Kidney glomerular epithelial cell (primary cell): ENCODE results near the gene MAP4K1.
"Not testable (repeated sequence)": the region's sequence is repeated elsewhere in the genome, so short reads cannot be mapped to it uniquely, and the experiment has no call there.

ENCODE experiments used
- DNase-seq: peaks from one replicate; lab custom pipeline; 2025; lab: John Stamatoyannopoulos, UW

Gene MAP4K1

DNA sequence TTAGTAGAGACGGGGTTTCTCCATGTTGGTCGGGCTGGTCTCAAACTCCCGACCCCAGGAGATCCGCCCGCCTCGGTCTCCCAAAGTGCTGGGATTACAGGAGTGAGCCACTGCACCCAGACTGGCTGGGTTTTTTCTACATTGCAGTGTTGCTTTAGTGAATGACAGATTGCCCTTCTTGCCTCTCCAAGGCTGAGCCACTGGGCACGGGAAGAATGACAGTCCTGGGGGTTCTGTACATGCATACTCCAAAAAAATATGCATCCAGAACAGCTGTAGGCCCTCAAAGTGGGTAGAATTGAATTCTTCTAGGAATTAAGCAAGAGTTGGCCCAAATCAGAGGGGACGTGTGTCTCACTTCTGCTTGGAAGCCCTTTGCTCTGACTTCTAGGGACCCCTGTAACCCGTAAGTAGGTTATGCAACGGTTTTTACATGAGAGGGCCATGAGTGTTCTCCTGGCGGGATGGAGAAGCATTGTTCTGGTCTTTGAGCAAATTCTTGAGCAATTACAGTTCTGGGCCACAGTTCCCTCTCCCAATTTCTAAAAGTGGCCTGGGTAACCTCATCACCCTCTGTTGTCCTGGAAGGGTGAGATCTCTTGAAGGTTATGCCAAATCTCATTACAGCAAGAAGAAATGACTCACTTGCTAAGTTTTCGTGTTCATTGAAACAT lies 33.3 kb upstream of the MAP4K1 start:
- no peak for DNase-seq

DNA sequence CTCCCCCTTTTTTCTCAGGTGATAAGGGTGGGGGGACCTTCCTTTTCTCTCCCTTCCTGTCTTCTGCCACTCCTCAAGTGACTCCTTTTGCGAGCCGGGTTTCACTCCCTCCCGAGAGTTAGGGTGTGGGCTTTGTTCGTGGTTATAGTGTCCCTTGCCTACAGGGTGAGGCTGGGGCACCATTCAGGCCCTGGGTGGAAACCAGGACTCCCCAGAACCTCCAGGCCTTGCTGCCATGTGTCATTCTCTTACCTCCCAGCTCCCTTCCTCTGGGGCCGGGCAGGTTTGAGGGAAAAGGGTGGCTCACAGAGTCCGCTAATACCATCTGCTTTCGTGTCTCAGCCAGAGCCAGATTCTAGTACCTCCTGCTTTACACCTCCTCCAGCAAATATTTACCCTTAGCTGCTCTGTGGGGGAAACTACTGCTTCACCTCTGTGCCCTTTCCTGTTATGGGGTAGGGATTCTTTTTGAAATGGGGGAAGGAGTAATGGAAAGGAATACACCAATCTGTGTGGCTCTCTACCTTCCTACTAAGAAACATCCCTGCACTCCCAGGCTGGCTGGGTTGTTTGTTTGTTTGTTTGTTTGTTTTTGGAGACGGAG lies 32.5 kb upstream of the MAP4K1 start:
- DNase-seq = no peak

DNA sequence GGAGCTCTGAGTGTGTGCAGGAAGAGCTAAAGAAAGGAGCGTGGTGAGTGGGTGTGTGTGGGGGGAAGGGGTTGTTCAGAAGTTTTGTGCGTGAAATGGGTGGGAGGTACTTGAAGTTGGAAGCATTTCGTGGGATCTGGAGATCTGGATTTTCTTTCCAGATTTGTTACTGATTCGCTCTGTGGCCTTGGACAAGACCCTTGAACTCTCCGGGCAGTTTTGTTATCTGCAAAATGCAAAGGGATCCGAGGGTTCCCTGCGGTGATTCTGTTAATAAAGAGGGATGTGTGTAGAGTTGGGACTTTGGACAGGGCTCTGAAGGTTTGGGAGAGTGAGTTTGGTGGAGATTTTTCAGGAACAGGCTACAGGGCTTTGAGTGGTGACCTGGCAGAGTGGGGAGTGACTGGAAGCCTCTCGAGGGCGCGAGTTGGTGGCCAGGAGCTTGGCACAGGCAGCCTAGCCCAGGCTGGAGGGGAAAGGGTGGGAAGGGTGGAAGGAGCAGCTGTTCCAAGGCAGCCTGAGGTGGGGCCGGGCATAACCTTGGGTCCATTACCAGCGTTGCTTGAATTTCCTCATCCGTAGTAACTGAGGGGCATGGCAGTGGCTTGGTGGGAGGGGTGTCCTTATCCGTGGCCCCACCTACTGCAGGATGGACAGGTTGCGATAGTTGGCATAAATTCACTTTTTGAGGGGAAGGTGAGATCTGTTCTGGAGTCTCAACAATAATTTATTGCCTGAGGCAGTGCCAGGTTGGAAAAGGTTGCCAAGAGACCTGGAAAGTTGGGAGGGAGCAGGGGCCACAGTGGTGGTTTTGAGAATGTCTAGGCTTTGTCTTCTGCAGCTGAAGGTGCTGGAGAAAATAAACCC lies 31.8 kb upstream of the MAP4K1 start:
- DNase-seq = peak; percentile 36

DNA sequence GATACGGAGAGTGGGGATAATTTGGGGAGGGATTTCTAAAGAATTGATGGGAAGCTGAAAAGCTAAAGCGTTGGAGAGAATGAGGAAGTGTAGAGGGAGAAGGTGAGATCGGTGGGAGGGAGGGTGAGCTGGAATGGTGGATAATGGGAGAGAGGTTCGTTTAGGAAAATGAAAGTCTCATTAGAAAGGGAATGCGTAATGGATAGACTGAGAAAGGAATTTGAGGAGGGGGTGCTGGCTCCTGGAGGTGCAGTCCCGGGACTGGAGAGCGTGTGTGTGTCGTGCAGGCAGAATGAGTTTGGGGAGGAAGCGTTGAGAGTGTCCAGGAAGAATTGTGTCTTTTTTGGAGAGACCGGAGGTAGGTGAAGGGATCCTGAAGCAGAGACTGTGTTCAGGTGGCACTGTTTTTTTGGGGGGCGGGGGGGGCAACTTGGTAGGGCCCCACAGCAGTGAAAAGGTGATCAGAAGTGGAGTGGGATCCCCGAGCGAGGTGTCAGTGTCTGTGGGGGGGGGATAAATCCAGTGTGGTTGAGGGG lies 31.1 kb upstream of the MAP4K1 start:
- no peak for DNase-seq

DNA sequence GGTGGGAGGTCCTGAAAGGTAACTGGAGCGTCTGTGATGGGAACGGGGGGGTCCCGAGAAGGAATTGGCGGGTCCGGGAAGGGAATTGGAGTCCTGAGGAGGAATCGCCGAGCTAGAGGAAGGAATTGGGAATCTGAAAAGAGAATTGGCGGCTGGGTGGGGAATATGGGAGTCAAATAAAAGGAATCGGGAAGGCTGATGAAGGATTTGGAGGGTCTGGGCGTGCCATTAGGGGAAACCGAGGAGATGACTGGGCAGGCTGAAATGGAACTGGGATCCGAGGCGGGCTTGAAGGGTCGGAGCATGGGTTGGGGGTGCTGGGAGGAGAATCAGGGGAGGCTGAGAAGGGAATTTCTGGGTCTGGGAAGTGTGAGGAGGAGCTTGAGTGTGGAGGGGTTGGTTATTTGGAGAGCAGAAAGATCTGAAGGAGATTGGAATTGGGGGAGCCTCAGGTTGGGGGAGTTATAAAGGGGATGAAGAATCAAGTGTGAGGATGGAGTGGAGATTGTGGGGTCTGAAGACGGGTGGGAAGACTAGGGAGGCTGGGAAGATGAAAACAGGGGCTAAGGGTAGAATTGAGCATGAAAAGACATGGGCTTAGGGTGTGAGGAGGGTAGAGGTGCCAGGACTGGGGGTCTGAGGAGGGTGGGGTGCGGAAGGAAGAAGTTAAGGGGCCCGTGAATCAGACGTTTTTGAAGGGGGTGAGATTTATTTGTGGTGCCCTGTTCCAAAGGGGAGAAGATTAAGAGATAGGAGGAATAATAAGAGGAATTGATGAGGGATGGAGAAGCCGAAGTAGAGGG lies 30.4 kb upstream of the MAP4K1 start:
- no peak for DNase-seq

DNA sequence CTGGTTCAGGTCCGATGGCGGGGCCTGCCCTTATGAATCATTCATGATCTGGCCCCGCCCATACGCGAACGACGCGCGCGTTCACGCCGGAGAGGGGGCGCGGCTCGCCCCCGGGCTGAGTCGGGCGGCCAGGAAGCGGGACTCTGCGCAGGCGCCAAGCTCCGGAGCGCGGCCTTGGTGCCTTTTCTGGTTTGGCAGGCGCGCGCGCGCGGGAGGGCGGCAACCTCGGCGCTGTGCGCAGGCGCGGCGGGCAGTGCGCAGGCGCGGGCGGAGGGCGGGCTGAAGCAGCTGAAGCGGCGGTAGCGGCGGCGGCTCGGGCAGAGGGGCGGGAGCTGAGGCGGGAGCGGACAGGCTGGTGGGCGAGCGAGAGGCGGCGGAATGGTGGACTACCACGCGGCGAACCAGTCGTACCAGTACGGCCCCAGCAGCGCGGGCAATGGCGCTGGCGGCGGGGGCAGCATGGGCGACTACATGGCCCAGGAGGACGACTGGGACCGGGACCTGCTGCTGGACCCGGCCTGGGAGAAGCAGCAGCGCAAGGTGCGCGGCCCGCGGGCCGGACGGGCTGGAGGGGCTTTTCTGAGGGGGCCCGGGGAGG lies 29.7 kb upstream of the MAP4K1 start, which contains the start of gene ACTN4:
ACTN4 (plus strand) TSS at position 282 of the 598 bp plus-strand sequence; CDS start at position 379, 97 bp downstream.
- DNase-seq = peak; percentile 93

DNA sequence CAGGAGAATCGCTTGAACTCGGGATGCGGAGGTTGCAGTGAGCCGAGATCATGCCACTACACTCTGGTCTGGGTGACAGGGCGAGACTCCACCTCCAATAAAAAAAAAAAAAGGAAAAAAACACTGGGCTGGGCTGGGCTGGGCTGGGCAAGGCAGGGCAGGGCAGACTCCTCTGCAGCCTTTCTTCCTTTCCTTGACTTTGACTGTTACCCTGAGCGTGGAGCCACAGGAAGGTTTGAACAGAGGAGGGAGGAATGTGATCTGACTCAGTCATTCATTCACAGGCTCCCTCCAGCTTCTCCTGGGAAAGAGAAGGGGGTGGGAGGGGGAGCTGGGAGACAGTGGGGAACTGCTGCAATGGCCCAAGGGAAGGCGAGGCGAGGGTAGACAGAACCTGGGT lies 27.0 kb upstream of the MAP4K1 start:
- DNase-seq = no peak

DNA sequence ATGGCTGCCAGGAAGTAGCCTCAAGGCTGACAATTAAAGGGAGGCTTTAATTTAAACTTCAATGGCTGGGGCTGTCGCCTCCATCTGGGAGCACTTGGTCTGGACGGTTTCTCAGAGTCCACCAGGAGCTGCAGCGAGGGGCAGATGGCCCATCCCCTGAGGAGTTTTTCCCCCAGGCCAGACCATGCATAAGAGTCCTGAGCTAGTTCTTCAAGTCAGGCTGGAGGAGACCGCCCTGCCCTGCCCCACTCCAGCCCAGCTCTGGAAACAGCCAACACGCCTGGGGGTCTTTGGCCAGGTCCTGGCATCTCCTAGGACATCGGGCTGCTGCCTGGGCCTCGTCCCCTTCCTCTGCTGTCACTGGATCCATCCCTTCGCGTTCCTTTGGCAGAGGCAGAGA lies 24.4 kb upstream of the MAP4K1 start:
- no peak for DNase-seq

DNA sequence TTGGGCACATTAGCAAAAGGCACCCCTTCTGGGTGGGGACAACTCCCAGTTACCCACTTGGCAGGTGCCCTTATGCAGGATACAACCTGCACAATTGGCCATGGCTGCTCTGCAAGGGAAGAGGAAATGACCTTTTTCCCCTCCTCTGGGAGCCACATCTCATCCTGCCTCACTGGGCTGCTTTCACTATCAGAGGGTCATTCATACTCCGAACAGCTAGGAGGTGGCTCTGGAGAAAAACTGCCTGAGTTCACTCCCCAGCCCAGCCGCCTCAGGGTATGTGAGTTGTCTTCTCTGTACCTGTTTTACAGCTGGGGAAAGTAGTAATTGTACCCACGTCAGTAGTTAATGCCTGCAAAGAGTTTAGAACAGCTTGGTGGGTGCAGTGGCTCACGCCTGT lies 22.6 kb upstream of the MAP4K1 start:
- no peak for DNase-seq

DNA sequence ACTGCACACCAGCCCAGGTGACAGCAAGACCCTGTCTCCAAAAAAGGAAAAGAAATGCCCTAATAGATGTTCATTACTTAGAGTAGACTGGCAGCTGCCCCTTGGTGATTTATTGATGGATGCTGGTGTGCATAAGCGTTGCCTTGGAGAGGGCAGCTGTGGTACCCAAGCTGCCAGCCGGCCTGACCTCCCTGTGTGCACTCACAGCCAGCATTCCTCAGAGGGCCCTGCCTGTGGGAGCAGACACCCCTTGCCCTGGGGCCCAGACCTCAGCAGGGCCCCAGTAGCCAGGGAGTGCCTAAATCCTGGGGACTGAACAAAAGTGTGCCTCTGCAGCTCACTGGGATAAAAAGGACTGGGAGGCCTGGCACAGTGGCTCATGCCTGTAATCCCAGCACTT lies 21.9 kb upstream of the MAP4K1 start:
- DNase-seq = no peak

DNA sequence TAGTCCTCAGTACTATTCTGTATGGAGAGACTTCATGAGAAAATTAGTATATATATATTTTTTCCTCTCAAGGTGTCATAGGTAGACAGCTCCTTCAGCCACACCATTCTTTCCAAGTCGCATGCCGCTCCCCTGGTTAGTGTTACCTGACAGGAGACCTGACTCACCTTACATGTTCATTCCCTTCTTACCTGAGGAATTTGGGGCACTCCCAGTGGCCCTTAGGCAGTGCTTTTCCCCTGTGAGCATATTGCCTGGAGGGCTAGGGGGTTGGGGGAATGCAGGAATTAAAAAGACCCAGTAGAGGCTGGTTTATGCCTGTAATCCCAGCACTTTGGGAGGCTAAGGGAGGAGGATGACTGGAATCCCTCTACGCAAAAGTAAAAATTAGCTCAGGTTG lies 20.7 kb upstream of the MAP4K1 start:
- DNase-seq = no peak

DNA sequence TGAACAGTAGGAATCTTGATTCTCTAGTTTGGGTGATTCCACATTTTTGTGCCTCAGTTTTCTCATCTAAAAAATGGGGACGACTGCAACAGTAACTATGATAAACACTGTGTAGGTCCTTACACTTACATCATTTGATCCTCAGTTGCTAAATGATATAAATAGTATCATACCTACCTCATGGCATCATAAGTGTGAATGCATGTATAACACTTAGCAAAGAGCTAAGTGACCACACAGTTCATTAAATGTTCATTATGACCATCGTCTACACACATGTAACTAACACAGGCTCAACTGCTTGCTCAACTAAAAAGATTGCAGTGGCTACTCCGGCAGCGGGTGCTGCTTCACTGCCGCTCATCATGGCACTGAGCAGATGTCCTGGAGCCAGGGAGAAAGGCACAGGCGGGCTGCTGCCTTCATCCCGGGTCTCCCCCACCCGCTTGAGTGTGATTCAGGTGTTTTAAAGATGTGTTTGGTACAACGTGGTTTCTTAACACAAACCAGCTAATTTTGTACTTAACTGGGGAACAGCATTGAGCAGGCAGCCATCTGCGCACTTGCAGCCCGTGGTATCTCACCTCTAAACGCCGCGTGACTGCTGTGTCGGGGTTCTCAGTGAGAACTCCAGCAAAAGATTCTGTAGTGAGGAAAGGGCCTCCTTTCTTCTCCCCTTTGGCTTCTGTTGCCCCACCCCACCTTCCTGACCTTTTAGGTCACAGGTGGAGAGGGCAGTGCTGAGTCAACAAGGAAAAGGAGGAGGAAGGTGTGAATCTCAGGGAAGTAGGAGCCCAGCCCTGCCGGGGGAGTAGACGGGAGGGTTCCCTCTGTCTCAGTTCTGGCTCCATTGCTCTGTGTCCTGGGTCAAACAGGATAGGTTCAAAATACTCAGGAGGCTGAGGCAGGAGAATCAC lies 18.0 kb upstream of the MAP4K1 start:
- no peak for DNase-seq

DNA sequence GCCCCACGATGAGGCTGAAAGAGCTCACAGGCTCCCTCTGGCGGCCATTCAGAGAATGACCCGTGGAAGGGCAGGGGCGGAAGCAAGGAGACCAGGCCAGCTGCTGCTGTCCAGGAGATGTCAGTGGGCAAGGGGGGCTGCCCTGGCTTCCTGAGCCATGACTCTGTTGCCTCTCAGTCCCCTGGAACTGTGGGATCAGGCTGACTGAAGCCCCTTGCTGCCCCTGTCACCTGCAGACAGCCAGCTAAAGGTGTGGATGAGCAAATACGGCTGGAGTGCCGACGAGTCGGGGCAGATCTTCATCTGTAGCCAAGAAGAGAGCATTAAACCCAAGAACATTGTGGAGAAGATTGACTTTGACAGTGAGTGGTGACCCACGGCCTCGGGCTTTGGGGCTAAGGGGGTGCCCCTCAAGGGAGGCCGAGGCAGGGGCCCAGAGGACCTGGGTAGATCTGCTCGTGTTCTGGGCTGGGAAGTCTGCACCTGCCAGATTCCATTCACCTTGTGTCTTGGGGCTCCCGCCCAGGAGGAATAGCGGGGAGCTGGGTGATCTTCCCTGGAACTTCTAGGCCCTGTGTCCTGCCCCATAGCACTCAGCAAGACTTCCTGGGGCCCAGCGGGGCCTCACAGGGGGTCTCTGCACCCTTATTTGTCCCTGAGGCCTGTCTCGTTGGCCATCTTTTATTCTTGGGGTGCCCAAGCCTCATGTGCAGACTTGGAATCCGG lies 17.2 kb upstream of the MAP4K1 start:
- DNase-seq = peak; percentile 38

DNA sequence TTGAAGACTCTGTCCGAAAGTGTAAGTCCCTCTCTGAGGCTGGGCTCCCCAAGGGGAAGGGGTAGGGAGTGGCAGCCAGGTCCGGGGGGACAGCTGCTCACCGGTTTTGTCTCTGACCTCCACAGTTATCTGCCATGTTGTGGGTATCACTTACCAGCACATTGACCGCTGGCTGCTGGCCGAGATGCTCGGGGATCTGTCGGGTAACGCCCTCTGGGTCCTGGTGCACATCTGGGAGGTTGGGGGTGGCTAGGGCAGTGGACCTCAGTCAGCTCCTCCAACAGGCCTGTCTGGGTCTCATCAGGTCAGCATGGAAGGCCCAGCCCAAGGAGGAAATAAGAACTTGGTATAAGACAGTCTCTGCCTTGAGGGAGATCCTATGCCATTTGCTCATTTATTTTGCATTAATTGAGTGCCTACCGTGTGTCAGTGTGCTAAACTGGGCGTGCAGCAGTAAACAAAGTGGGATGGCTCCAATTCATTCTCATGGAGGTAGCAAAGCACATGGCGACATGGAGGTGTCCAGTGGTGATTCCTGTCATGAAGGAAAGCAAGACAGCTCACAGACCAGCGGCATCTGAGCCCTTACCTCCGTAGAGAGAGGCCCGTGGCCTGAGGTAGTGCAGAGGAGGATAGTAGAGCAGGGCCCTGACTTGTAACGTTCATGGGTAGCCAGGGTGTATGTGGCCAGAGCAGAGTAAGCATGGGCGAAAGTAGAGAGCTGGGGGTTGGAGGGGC lies 14.9 kb upstream of the MAP4K1 start:
- no peak for DNase-seq

DNA sequence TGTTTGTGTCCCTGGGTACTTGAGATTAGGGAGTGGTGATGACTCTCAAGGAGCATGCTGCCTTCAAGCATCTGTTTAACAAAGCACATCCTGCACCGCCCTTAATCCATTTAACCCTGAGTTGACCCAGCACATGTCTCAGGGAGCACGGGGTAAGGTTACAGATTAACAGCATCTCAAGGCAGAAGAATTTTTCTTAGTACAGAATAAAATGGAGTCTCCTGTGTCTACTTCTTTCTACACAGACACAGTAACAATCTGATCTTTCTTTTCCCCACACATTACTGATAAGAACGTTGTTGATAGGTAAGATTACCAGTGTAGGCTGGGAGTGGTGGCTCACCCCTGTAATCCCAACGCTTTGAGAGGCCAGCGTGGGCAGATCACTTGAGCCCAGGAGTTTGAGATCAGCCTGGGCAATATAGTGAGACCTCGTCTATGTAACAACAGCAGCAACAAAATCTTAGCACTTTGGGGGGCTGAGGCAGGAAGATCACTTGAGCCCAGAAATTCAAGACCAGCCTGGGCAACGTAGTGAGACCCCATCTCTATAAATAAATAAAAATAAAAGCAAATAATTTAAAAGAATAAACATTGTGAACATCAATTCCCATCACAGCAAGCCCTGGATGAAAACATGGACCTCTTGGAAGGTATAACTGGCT lies 14.2 kb upstream of the MAP4K1 start:
- peak; percentile 2 for DNase-seq

DNA sequence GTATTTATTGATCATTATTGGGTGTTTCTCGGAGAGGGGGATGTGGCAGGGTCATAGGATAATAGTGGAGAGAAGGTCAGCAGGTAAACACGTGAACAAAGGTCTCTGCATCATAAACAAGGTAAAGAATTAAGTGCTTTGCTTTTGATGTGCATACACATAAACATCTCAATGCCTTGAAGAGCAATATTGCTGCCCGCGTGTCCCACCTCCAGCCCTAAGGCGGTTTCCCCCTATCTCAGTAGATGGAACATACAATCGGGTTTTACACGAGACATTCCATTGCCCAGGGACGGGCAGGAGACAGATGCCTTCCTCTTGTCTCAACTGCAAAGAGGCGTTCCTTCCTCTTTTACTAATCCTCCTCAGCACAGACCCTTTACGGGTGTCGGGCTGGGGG lies 13.5 kb upstream of the MAP4K1 start:
- DNase-seq = not testable (repeated sequence)

DNA sequence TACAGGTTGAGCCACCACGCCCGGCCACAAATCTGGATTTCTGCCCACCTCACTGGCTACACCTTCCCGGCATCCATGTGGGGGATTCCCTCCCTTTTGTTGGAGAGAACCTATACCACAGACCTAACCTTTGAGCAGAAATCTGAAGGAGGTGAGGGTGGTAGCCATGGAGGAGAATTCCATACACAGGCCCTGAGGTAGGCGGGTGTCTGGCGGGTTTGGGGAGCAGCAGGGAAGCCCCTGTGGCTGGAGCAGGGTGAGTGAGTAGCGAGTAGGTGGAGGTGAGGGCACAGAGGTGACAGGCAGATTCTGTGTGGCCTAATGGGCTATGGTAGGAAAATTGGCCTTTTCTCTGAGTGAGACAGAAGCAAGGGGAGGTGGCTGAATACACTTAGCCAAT lies 11.8 kb upstream of the MAP4K1 start:
- DNase-seq = no peak

DNA sequence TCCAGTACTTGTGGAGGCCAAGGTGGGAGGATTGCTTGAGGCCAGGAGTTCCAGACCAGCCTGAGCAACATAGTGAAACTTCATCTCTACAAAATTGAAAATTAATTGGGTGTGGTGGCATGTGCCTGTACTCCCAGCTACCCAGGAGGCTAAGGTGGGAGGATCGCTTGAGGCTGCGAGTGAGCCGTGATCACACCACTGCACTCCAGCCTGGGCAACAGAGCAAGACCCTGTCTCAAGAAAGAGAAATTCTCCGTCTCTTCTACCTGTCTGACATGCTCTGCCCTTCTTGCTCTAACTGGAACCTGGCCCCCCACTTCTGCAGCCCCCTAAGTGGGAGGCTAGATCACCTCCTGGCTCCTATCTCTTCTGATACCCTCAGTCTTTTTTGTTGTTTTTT lies 8.6 kb upstream of the MAP4K1 start:
- DNase-seq = no peak
